RWPE1 (cell line): Measurements from ENCODE around the gene STAG2.

Experiments
- CTCF ChIA-PET: fragments of 350-600 bp; sonication (Branson Sonifier 250); formaldehyde crosslinking; extraction: SDS; loops from one replicate; lab custom pipeline; 2021; lab: Yijun Ruan, JAX
- POLR2A ChIA-PET: fragments of 400-600 bp; formaldehyde crosslinking; extraction: SDS; loops from one replicate; lab custom pipeline; 2020; ENCODE audit warnings: antibody characterized with exemption; ENCODE audit not compliant: low non-redundant PET; lab: Yijun Ruan, JAX
- DNase-seq: peaks from one replicate; pipeline ENCODE4 v3.0.0; 2012; ENCODE audit warnings: low spot score
- H3K27ac ChIP-seq: fragments of 450-650 bp; 2 replicates; pipeline ENCODE4 v1.5.1; 2017
- TF ChIP-seq, protein P1 (sequence below): fragments of 450-650 bp; conservative IDR thresholded peaks from 2 replicates; pipeline ENCODE4 v1.5.1; 2017; ENCODE audit warnings: low read depth, mild to moderate bottlenecking

The STAG2 gene

DNA sequence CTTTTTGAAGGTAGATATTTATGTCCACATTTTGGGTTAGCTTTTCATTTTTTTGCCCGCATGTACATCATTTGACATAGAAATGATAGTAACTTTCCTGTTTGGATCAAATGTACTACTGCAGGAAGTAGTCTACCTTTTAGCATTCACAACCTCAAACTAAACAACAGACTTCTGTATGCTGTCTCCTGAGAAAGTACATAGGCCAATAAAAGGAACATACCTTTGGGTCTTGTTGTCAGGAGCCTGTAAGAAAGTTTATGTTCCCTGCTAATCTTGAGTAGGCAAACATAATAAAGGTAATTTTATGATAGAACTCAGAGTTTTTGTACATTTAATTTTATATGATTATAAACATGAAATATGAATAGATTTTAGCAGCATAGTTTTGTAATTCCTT is 54.2 kb downstream of the STAG2 start:
- ChIA-PET POLR2A (no interaction called here), CTCF (interaction anchor here (0.7 kb wide), 1 partner anchor 24 kb away, joined by 3 read pairs; no protein-coding TSS in a partner anchor)
- TF ChIP-seq, protein P1, sequence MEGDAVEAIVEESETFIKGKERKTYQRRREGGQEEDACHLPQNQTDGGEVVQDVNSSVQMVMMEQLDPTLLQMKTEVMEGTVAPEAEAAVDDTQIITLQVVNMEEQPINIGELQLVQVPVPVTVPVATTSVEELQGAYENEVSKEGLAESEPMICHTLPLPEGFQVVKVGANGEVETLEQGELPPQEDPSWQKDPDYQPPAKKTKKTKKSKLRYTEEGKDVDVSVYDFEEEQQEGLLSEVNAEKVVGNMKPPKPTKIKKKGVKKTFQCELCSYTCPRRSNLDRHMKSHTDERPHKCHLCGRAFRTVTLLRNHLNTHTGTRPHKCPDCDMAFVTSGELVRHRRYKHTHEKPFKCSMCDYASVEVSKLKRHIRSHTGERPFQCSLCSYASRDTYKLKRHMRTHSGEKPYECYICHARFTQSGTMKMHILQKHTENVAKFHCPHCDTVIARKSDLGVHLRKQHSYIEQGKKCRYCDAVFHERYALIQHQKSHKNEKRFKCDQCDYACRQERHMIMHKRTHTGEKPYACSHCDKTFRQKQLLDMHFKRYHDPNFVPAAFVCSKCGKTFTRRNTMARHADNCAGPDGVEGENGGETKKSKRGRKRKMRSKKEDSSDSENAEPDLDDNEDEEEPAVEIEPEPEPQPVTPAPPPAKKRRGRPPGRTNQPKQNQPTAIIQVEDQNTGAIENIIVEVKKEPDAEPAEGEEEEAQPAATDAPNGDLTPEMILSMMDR = no peak
- H3K27ac ChIP-seq = no peak overlapping the region
- DNase-seq = no peak

DNA sequence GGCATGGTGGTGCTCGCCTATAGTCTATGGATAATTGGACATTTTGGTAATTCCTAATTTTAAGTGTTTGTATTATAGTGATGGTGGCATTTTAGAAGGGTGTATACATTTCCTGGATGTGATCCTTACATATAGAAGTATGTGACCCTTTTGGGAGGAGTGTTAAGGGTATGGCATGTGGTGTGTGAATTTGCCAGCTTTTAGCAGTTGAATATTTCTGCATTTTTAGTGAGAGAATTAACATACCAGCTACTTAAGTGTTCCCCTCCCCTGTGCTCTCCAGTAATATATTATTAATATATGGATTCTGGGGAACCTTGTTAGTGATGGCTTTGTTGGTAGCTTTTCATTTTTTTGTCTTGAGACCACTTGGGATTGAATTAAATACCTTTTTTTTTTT is 55.3 kb downstream of the STAG2 start:
- ChIA-PET CTCF (no interaction called here), POLR2A (no interaction called here)
- H3K27ac ChIP-seq = no peak overlapping the region
- TF ChIP-seq, protein P1 = no peak
- DNase-seq = no peak

DNA sequence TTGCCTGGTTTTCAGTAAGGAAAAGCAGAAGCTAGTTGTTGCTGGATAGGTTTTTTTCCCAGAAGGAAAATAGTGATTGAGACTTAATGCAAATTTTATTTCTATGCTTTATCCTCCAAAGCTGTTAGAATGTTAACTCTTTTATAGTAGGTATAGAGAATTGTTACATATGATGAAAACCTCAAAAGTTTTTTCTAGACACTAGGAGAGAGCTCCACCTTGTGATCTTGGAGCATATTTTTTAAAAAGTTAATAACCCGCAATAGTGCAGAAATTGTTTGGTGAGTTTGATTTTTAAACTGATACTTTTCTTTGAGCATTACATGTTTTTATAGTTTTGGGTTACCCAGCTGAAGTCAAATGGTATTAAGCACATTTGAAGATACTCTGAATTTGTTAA is 56.5 kb downstream of the STAG2 start:
- no peak overlapping the region for H3K27ac ChIP-seq
- ChIA-PET POLR2A (no interaction called here), CTCF (interaction anchor here (0.6 kb wide), 2 partner anchors 22 to 223 kb away, joined by 4 to 5 read pairs; no protein-coding TSS in a partner anchor)
- DNase-seq = no peak
- TF ChIP-seq, protein P1 = no peak

DNA sequence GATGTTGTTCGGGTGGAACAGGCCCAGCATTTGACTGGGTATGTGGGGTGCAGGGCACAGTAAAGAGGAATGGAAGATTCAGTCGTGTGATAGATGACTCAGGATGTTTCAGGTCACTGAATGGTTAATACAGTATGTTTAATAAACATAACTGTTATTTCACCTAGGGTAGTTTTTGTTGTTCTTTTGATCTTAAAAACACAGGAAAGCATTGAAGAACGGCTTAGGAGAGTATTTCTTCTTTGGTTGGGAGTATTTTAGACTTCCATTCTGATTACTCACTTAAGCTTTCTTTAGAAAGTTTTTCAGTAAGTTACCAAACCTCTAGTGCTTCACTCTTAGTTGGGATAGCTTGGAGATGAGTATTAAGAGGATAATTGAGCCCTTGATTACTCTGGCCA is 62.3 kb downstream of the STAG2 start:
- POLR2A ChIA-PET = no interaction called here
- CTCF ChIA-PET = no interaction called here
- no peak for DNase-seq
- TF ChIP-seq, protein P1 = no peak
- no peak overlapping the region for H3K27ac ChIP-seq

DNA sequence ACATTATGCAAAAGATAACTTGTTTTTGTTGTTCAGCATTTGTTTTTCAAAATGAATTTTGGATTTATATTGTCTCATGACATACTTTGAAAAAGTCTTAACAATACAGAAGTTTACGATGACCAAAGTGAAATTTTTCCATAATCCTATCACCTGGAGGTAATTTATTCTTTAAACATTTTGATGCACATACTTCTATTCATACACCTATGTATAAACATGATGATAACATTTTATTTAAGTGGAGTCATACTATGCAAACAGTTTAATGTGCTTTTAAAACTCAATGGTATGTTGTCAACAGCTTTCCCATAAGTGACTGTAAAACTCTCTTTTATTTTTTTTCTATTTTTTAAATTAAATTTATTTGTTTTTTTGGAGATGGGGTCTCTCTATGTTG is 65.0 kb downstream of the STAG2 start:
- H3K27ac ChIP-seq = no peak overlapping the region
- TF ChIP-seq, protein P1 = no peak
- CTCF ChIA-PET = no interaction called here
- POLR2A ChIA-PET = no interaction called here
- DNase-seq = no peak

DNA sequence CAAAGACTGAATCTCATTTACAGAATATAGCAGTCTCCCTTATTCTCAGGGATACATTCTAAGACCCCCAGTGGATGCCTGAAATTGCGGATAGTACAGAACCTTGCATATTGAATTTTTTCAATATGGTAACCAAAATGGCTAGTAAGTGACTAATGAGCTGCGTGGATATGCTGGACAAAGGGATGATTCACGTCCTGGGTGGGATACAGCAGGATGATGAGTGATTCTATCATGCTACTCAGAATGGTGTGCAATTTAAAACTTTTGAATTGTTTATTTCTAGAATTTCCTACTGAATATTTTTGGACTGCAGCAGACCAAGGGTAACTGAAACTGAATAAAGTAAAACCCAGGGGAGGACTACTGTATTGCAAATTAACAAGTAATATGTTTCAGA is 66.7 kb downstream of the STAG2 start:
- POLR2A ChIA-PET = no interaction called here
- DNase-seq = no peak
- CTCF ChIA-PET = no interaction called here
- H3K27ac ChIP-seq = no peak overlapping the region
- TF ChIP-seq, protein P1 = no peak

DNA sequence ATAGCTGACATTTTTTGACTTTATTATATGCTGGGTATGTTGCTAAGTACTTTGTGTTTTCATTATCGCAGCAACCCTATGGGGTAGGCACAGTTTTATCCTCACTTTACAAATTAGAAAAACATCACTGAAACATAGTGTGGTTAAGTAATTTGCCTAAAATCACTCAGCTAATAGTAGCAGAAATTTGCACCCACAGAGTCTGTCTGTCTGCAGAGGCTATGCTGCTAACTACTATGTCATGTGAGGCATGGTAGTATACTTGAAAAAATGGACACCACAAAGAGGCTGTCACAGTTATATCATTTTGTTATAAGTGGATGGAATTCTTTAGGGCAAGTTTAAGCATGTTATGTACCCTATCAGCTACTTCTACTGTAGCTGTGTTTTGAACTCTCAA is 69.0 kb downstream of the STAG2 start:
- POLR2A ChIA-PET = no interaction called here
- TF ChIP-seq, protein P1 = no peak
- no peak for DNase-seq
- H3K27ac ChIP-seq = no peak overlapping the region
- CTCF ChIA-PET = no interaction called here
